Activated T-cell treated with anti-CD3 and anti-CD28 coated beads, Interleukin-2, amount 50 U/mL, for 24 hours (primary cell): ENCODE measurements around the gene SNX17.

ENCODE experiments used
- DNase-seq: peaks from one replicate; pipeline ENCODE4 v3.0.0-alpha.2; 2020
- H3K27ac Mint-ChIP-seq: 2 replicates; pipeline ENCODE4 v1.8.0; 2020; ENCODE audit warnings: mild to moderate bottlenecking, mixed read lengths
- H3K27me3 Mint-ChIP-seq: 2 replicates; pipeline ENCODE4 v1.8.0; 2020; ENCODE audit warnings: mixed read lengths
- H3K36me3 Mint-ChIP-seq: 2 replicates; pipeline ENCODE4 v1.8.0; 2020; ENCODE audit warnings: low read depth, mixed read lengths
- H3K4me1 Mint-ChIP-seq: 2 replicates; pipeline ENCODE4 v1.8.0; 2020; ENCODE audit warnings: low read depth, mixed read lengths
- H3K4me3 Mint-ChIP-seq: 2 replicates; pipeline ENCODE4 v1.8.0; 2020; ENCODE audit warnings: mild to moderate bottlenecking, moderate library complexity, mixed read lengths
- H3K9me3 Mint-ChIP-seq: 2 replicates; pipeline ENCODE4 v1.8.0; 2020; ENCODE audit warnings: mixed read lengths

SNX17 gene

DNA sequence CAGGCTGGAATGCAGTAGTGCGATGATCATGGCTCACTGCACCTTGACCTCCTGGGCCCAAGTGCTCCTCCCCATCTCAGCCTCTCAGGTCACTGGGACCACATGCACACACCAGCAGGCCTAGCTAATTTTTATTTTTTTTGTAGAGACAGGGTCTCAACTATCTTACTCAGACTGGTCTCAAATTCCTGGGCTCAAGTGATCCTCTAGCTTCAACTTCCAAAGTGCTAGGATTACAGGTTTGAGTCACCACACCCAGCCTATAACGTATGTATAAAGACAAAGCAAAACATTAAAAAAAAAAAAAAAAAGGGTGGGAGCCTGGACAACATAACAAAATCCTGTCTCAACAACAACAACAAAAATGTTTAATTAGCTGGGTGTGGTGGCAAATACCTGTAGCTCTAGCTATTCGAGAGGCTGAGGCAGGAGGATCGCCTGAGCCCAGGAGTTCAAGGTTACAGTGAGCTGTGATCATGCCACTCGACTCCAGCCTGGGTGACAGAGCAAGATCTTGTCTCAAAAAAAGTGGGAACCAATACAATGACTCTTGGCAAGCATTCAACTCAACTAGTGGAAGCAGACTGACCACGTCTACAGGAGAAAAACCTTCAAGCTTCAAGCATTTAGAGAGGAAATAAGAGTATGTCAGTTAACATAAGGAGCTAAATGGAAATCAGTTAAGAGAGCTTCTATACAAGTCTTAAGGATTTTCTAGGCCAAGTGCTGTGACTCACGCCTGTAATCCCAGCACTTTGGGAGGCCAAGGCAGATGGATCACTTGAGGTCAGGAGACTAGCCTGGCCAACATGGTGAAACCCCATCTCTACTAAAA is 16.4 kb upstream of the SNX17 start:
- peak overlapping the region; percentile 59 for H3K27ac Mint-ChIP-seq
- H3K4me3 Mint-ChIP-seq: peak overlapping the region; percentile 91

DNA sequence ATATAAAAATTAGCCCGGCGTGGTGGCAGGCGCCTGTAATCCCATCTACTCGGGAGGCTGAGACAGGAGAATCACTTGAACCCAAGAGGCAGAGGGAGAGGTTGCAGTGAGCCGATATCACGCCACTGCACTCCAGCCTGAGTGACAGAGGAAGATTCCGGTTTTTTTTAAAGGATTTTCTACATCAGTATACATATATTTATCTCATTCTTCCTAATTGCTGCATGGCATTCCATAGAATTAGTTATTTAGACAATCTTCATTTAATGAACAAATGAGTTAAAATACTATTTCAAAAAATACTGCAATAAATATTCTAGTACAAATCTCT is 15.9 kb upstream of the SNX17 start:
- Mint-ChIP-seq H3K4me3 (peak overlapping the region; percentile 91), H3K27me3 (no peaks in the 10 kb centered on the region), H3K36me3 (peaks cover 52% of the 10 kb centered on the region), H3K27ac (no peak overlapping the region), H3K4me1 (peaks cover 61% of the 10 kb centered on the region), H3K9me3 (no peaks in the 10 kb centered on the region)
- no peak for DNase-seq

More for the DNA sequence above, 16.4 kb upstream of the SNX17 start:
- H3K27me3 Mint-ChIP-seq: no peaks in the 10 kb centered on the region
- H3K9me3 Mint-ChIP-seq: no peaks in the 10 kb centered on the region
- H3K4me1 Mint-ChIP-seq: peaks cover 62% of the 10 kb centered on the region
- peaks cover 55% of the 10 kb centered on the region for H3K36me3 Mint-ChIP-seq
- DNase-seq: no peak

DNA sequence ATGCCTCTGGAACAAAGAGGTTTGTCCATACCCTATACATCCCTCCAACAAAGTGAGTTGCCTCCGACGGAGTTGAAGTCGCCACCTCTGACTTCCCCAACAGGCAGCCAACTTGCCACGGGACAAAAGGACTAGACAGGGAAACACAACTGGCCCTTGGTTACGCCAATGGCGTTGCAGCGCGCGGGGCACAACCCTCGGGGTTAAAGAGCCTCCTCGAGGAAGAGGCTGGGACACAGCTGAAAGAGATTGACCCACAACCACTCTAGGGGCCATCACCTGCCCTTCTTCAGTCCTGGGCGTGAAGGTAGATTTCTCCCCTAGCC is 14.4 kb upstream of the SNX17 start:
- DNase-seq: no peak
- Mint-ChIP-seq H3K4me3 (peak overlapping the region; percentile 91), H3K4me1 (peaks cover 58% of the 10 kb centered on the region), H3K27ac (peak overlapping the region; percentile 98), H3K36me3 (peaks cover 52% of the 10 kb centered on the region), H3K9me3 (no peaks in the 10 kb centered on the region), H3K27me3 (no peaks in the 10 kb centered on the region)

DNA sequence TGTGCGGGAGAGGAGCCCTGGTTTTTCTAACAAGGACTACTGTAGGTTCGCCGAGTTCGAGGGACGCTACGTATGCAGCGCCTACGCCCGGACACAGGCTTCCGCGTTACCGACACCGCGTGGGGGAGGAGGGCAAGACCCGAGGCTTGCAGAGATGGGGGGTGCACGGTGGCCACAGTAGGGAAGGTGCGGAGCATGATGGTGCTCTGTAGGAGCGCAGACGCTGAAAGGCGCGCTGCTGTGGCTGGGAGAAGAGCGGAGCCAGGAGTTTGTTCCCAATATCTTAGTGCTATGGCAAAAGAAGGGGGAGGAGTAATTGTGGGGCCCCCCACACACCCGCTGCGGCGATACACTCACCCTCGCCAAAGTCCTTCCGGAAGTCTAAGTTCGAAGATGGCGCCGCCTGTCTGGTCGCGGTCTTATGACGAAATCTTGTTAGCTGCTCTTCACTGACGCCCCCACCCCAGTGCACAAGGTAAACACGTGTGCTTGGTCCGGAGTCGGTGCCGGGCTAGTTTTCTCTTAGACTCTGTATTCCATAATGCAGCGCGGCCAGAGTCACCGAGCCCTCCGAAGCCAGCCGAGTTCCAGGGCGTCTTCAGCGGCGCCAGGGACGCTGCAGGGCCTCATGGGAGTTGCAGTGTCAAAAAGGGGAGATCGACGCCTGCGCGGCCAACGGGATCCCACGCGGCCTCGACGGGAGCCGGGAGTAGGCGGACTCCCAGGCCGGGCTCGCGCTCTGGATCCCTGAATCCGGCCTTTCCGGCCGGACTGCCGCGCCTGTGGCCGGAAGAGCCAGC is 13.8 kb upstream of the SNX17 start, which contains the start of gene GTF3C2:
TSS of gene GTF3C2 (minus strand) at position 383 of the 800 bp plus-strand sequence. CDS start 13,210 bp downstream, outside the sequence.
- peaks cover 51% of the 10 kb centered on the region for H3K36me3 Mint-ChIP-seq
- H3K27me3 Mint-ChIP-seq: no peaks in the 10 kb centered on the region
- H3K9me3 Mint-ChIP-seq: no peaks in the 10 kb centered on the region
- peaks cover 57% of the 10 kb centered on the region for H3K4me1 Mint-ChIP-seq
- H3K27ac Mint-ChIP-seq: peak within 1 kb of the TSS; percentile 98
- H3K4me3 Mint-ChIP-seq: peak within 1 kb of the TSS; percentile 91
- peak; percentile 93 for DNase-seq

GRCh38 chr2:27362678-27363420 is 7.6 kb upstream of the SNX17 start:
- DNase-seq: no peak
- no peaks in the 10 kb centered on the region for H3K27me3 Mint-ChIP-seq
- H3K4me3 Mint-ChIP-seq: no peak overlapping the region
- peaks cover 24% of the 10 kb centered on the region for H3K4me1 Mint-ChIP-seq
- H3K36me3 Mint-ChIP-seq: peaks cover 73% of the 10 kb centered on the region
- peak overlapping the region; percentile 23 for H3K27ac Mint-ChIP-seq
- H3K9me3 Mint-ChIP-seq: no peaks in the 10 kb centered on the region

GRCh38 chr2:27363933-27364332 is 6.5 kb upstream of the SNX17 start:
- Mint-ChIP-seq H3K27me3 (no peaks in the 10 kb centered on the region), H3K4me1 (peaks cover 24% of the 10 kb centered on the region), H3K9me3 (no peaks in the 10 kb centered on the region), H3K36me3 (peaks cover 73% of the 10 kb centered on the region), H3K27ac (peak overlapping the region; percentile 31), H3K4me3 (no peak overlapping the region)
- DNase-seq: no peak

DNA sequence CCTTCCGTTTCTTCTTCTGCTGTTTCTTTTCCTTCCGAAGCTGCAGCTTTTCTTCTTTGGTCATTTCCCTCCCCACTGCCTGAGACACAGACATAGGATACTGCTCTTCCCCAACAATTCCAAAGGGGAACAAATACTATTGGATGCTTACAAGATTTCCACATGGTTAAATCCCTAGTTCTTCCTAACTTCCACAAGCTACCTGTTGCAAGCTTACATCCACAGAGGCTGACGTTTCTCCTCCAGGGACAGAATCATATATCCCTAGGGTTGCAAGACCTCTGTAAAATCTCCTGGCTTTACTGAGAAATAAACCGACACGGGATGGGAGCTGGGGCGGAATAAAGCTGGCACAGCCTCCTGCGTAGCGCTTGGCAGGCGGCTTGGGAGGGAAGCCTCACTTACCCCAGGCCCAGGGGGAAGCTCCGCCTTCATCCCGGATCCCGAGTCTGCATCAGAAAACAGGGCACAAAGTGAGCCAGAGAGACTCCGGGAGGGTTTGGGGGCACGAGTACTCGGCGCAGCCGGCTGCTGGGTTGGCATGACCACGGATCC is 868 bp upstream of the SNX17 start:
- no peak for DNase-seq
- H3K27me3 Mint-ChIP-seq: no peaks in the 10 kb centered on the region
- no peaks in the 10 kb centered on the region for H3K9me3 Mint-ChIP-seq
- peaks cover 50% of the 10 kb centered on the region for H3K4me1 Mint-ChIP-seq
- H3K36me3 Mint-ChIP-seq: peaks cover 90% of the 10 kb centered on the region
- H3K27ac Mint-ChIP-seq: peak overlapping the region; percentile 96
- peak overlapping the region; percentile 94 for H3K4me3 Mint-ChIP-seq

- peak; percentile 71 for DNase-seq
- Mint-ChIP-seq H3K9me3 (no peaks in the 10 kb centered on the region), H3K27me3 (no peaks in the 10 kb centered on the region), H3K4me3 (peak overlapping the region; percentile 94), H3K27ac (peak overlapping the region; percentile 96), H3K36me3 (peaks cover 91% of the 10 kb centered on the region), H3K4me1 (peaks cover 51% of the 10 kb centered on the region)
Observed at GRCh38 chr2:27370816-27371620, 602 bp downstream of the SNX17 start.

DNA sequence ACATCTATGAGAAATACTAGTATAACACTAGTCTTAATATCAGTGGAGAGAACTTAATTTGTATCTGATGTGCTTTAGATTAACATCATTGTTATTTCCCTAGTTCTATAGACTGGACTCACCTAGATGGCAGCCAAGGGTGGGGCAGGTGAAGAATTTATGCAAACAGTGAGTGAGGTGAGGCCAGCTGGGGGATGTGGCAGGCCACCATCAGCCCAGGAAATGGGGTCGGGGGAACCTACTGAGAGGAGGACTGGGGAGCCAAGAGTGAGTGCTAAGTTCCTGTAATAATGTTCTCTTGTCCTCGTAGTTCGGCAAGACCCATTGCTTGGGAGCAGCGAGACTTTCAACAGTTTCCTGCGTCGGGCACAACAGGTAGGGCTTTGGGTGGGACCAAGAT is 2.5 kb downstream of the SNX17 start:
- H3K27me3 Mint-ChIP-seq: no peaks in the 10 kb centered on the region
- DNase-seq: no peak
- peaks cover 48% of the 10 kb centered on the region for H3K4me1 Mint-ChIP-seq
- H3K36me3 Mint-ChIP-seq: peaks cover 93% of the 10 kb centered on the region
- H3K27ac Mint-ChIP-seq: peak overlapping the region; percentile 96
- H3K4me3 Mint-ChIP-seq: peak overlapping the region; percentile 94
- H3K9me3 Mint-ChIP-seq: no peaks in the 10 kb centered on the region

- H3K36me3 Mint-ChIP-seq: peaks cover 93% of the 10 kb centered on the region
- no peak overlapping the region for H3K4me3 Mint-ChIP-seq
- no peaks in the 10 kb centered on the region for H3K27me3 Mint-ChIP-seq
- no peak for DNase-seq
- H3K27ac Mint-ChIP-seq: peak overlapping the region; percentile 84
- no peaks in the 10 kb centered on the region for H3K9me3 Mint-ChIP-seq
- H3K4me1 Mint-ChIP-seq: peaks cover 49% of the 10 kb centered on the region
Observed at GRCh38 chr2:27373567-27373966, 3.2 kb downstream of the SNX17 start.

GRCh38 chr2:27375513-27376099 is 5.2 kb downstream of the SNX17 start:
- H3K27me3 Mint-ChIP-seq: no peaks in the 10 kb centered on the region
- peak overlapping the region; percentile 83 for H3K27ac Mint-ChIP-seq
- no peak overlapping the region for H3K4me3 Mint-ChIP-seq
- DNase-seq: no peak
- H3K4me1 Mint-ChIP-seq: peaks cover 52% of the 10 kb centered on the region
- no peaks in the 10 kb centered on the region for H3K9me3 Mint-ChIP-seq
- H3K36me3 Mint-ChIP-seq: peaks cover 94% of the 10 kb centered on the region

DNA sequence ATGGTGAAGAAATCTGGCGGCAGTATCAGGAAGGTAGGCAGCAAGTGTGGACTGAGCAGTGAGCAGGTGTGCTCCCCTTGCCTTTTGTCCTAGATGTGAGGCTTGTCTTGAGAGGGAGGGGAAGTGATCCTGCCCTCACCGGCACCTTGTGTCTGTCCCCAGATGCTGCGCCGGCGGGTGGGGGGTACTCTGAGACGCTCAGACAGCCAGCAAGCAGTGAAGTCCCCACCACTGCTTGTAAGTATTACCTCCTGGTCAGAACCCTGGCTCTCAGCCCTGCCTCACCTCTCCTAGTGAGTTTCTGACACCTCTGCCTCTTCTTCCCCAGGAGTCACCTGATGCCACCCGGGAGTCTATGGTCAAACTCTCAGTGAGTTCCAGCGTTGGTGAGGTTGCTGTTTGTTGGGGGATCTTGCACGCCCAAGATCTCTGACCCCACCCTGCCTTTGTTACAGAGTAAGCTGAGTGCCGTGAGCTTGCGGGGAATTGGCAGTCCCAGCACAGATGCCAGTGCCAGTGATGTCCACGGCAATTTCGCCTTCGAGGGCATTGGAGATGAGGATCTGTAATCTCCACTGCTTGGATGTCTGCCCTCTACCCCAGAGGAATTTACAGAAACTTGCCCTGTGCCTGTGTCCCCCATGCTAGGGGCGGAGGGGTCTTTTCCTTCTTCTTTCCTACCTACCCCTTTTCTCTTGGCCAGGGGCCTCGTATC is 5.9 kb downstream of the SNX17 start:
- H3K4me1 Mint-ChIP-seq: peaks cover 58% of the 10 kb centered on the region
- no peaks in the 10 kb centered on the region for H3K9me3 Mint-ChIP-seq
- H3K36me3 Mint-ChIP-seq: peaks cover 96% of the 10 kb centered on the region
- H3K27me3 Mint-ChIP-seq: no peaks in the 10 kb centered on the region
- H3K4me3 Mint-ChIP-seq: no peak overlapping the region
- DNase-seq: no peak
- H3K27ac Mint-ChIP-seq: peak overlapping the region; percentile 83
